Spinal cord (tissue), 10 donors: Measurements from ENCODE around the gene SF3B6. TPM values are rescaled to one million over a fixed set of nuclear protein-coding genes. Genes with fewer than 3 reads are reported as not detected.
"Not testable (repeated sequence)": the region's sequence is repeated elsewhere in the genome, so short reads cannot be mapped to it uniquely, and the experiment has no call there.

Experiments used
- DNase-seq, 6 donors: peaks; one replicate each; pipeline versions ENCODE4 v3.0.0 to v3.0.0-alpha.2; 2013 to 2015; ENCODE audit warnings: low spot score in 6 of 6, low read depth in 4 of 6
- H3K27ac ChIP-seq: one replicate; pipeline ENCODE4 v1.5.1; 2013; ENCODE audit warnings: low read depth, low read length, control low read depth
- H3K27me3 ChIP-seq: one replicate; pipeline ENCODE4 v1.6.1; 2013; ENCODE audit warnings: low read length; ENCODE audit not compliant: control insufficient read depth, insufficient read depth
- H3K36me3 ChIP-seq: one replicate; pipeline ENCODE4 v1.6.1; 2013; ENCODE audit warnings: low read length; ENCODE audit not compliant: control insufficient read depth, insufficient read depth
- H3K4me1 ChIP-seq: one replicate; pipeline ENCODE4 v1.6.1; 2013; ENCODE audit warnings: low read length; ENCODE audit not compliant: control insufficient read depth, insufficient read depth
- H3K4me3 ChIP-seq: one replicate; pipeline ENCODE4 v1.5.1; 2013; ENCODE audit warnings: low read depth, low read length, control low read depth
- H3K9me3 ChIP-seq: one replicate; pipeline ENCODE4 v1.6.1; 2013; ENCODE audit warnings: low read length; ENCODE audit not compliant: control insufficient read depth, insufficient read depth
- WGBS: methylation state at CpG from one replicate; pipeline ENCODE4 v1.1.5; 2013; ENCODE audit warnings: missing lambda C conversion rate; ENCODE audit not compliant: insufficient coverage; 5-methylcytosine and 5-hydroxymethylcytosine counted together
- polyA plus RNA-seq, 2 donors: library from polyadenylated mRNA; unstranded; fragments of 120-200 nt; gene quantifications; one replicate each; pipeline ENCODE4 v1.2.1, GENCODE V29; 2013; ENCODE audit not compliant: insufficient read length in 2 of 2
- total RNA-seq, 2 donors: library from RNA; depleted of rRNA in 1 of 2; stranded (reverse); fragments of 120-200 nt in 1 of 2; fragments of >200 nt in 1 of 2; gene quantifications; one replicate each; pipeline versions ENCODE4 v1.2.3 to v1.2.4, GENCODE V29; 2013 to 2014
- donor health status: healthy.

The SF3B6 gene
- total and polyA plus RNA-seq, 4 donors = 102 to 162 (median 112) TPM

DNA sequence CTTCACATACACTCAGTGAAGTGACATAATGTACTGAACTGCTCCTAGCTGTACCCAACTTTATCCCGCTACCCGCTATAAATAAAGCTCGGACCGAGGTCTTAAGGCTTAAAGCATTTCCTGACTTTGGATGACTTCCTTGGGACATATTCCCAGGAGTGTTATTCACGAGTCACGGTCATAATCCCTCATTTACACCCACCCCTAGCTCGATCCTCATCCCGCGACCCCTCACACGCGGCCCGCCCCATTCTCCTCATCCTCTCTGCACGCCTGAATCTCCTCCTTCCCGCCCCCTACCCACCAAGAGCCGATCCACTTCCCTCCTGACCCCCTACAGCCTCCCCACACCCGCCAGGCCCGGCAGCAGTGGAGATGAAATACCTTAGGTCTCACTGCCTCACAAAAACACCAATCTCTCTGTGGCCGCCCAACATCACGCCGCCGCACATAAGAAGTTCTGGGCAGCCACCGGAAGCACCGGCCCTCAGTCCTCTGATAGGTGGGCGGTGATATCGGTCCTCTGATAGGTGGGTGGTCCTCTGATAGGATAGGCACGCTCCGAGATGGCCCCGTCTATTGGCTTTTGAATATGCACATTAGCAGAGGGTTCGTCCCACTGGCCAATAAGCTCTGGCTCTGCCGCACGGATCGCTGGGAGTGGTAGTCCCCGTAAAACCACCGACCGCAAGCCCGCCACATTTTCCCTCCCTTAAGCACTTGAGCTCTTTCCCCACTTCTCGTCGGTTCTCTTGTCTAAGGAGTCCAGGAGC is 29.0 kb downstream of the SF3B6 start, which contains the start of gene WDCP:
Gene WDCP (minus strand): TSS at position 462 of the 773 bp plus-strand sequence. CDS start 7,897 bp downstream, outside the sequence.
- DNase-seq = peak; percentile 84 to 99 (median 94)
- no peaks in the 10 kb centered on the region for H3K9me3 ChIP-seq
- H3K36me3 ChIP-seq = no peaks in the 10 kb centered on the region
- 0% methylated on average over 38 of the region's 38 CpGs for WGBS
- peak within 1 kb of the TSS; percentile 89 for H3K4me3 ChIP-seq
- H3K27me3 ChIP-seq = no peaks in the 10 kb centered on the region
- peaks cover 15% of the 10 kb centered on the region for H3K4me1 ChIP-seq
- H3K27ac ChIP-seq = peak within 1 kb of the TSS; percentile 58

DNA sequence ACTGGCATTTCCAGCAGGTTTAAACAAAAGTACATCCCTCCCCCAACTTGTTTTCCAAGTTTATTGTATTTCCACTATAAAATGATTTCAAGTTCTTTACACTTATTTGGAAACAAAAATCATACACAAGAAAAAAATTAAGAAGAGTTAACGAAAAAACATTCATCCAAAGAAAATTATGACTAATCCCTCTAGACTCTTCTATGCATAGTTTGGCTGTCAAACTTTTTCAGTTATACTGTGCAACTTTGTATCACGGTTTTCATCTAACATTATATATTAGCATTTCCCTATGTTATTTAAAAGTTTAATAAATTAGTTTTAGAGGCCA is 29.6 kb downstream of the SF3B6 start:
- Histone ChIP-seq H3K4me1 (peaks cover 15% of the 10 kb centered on the region), H3K36me3 (no peaks in the 10 kb centered on the region)
- no CpG with 5 or more reads among the region's 2 CpGs for WGBS

DNA sequence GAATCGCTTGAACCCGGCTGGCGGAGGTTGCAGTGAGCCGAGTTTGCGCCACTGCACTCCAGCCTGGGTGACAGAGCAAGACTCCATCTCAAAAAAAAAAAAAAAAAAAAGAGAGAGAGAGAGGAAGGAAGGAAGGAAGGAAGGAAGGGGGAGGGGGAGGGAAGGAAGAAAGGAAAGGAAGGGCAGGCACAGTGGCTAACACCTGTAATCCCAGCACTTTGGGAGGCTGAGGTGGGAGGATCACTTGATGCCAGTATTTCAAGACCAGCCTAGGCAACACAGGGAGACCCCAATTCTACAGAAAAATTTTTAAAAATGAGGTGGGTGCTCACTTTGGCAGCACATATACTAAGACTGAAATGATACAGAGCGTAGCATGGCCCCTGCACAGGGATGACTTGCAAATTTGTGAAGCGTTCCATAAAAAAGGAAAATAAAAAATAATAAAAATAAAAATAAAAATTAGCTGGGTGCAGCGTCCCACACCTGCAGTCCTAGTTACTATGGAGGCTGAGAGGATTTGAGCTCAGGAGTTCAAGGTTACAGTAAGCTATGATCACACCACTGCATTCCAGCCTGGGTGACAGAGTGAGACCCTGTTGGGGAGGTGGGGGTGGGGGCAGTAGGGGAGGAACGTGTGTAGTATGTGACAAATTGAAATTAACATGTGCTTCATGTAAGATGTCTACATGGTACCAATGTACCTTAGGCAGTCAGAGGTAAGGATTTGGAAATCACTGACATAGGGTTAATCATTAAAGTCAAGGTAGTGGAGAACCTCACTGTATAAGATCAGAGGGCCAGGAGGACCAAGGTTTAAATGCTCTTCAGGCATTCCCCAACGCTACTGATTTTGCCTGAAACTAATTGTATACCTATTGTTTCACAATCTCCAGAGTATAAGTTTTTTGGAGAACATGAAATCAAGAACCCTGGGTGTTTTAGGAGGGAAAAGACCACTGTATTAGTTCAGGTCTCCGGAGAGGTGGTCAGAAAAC is 30.3 kb downstream of the SF3B6 start:
- Histone ChIP-seq H3K4me1 (peaks cover 15% of the 10 kb centered on the region), H3K9me3 (no peaks in the 10 kb centered on the region), H3K27ac (no peak overlapping the region), H3K36me3 (no peaks in the 10 kb centered on the region), H3K27me3 (no peaks in the 10 kb centered on the region), H3K4me3 (no peak overlapping the region)
- WGBS = 78% methylated on average over 2 of the region's 11 CpGs
- DNase-seq = no peak

More for the DNA sequence above, 29.6 kb downstream of the SF3B6 start:
- H3K4me3 ChIP-seq = peak overlapping the region; percentile 89
- H3K27me3 ChIP-seq = no peaks in the 10 kb centered on the region
- DNase-seq = no peak
- no peaks in the 10 kb centered on the region for H3K9me3 ChIP-seq
- H3K27ac ChIP-seq = no peak overlapping the region

DNA sequence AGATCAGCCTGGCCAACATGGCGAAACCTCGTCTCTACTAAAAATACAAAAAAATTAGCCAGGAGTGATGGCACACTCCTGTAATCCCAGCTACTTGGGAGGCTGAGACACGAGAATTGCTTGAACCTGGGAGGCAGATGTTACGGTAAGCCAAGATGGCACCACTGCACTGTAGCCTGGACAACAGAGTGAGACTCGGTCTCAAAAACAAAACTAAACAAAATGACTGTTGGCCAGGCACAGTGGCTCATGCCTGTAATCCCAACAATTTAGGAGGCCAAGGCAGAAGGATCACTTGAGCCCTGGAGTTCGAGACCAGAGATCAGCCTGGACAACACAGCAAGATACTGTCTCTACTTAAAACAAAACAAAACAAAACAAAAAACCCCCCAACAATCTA is 33.0 kb downstream of the SF3B6 start:
- H3K27me3 ChIP-seq, H3K4me3 ChIP-seq, DNase-seq, H3K9me3 ChIP-seq, H3K27ac ChIP-seq, H3K36me3 ChIP-seq, H3K4me1 ChIP-seq: not testable (repeated sequence)
- 100% methylated on average over 4 of the region's 6 CpGs for WGBS

DNA sequence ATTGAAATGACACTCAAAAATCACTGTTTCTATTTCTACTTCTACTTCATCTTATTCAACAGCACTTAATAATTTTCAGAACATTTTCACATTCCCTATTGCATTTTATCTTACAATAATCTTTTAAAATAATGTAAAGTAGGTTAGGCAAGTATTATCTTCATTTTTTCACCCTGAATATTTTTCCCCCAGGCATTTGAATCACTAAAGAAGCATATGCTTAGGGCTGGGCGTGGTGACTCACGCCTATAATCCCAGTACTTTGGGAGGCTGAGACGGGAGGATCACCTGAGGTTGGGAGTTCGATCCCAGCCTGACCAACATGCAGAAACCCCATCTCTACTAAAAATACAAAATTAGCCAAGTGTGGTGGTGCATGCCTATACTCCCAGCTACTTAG is 35.6 kb downstream of the SF3B6 start:
- no peak overlapping the region for H3K4me3 ChIP-seq
- no peak for DNase-seq
- WGBS = 100% methylated on average over 1 of the region's 4 CpGs
- no peak overlapping the region for H3K27ac ChIP-seq
- no peaks in the 10 kb centered on the region for H3K4me1 ChIP-seq
- no peaks in the 10 kb centered on the region for H3K27me3 ChIP-seq
- H3K36me3 ChIP-seq = peaks cover 11% of the 10 kb centered on the region
- no peaks in the 10 kb centered on the region for H3K9me3 ChIP-seq

DNA sequence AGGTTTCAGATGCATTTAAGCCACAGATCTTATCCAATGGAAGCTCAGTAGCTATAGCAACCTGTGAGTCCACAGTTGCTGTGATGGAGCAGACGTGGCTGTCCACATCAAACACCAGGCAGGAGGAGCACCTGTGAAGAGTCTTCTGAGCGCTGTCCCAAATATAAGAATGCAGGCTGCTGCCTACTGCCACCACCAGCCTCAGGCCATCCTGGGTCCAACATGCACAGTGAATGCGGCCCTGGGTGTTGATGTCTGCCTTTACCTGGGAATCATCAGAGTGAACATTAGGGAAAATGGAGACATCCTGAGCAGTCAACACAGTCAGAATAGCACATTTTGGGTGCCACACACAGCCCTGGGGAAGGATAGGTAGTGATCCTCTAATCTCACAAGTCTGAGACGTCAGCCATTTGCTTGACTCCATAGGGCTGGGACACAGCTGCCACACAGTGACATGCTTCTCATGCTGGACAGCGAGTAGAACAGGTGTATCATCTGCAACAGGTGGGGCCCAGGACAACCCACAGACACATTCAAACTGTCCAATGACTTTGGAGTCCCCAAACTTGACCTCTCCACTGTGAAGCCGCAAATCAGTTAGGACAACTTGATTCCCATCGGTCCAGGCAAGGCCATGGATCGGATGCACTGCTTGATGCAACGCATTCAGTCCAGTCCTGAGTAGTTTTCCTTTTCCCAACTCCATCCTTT is 37.2 kb downstream of the SF3B6 start:
- no peaks in the 10 kb centered on the region for H3K9me3 ChIP-seq
- no peak for DNase-seq
- peaks cover 11% of the 10 kb centered on the region for H3K36me3 ChIP-seq
- WGBS = 94% methylated on average over 6 of the region's 9 CpGs
- no peaks in the 10 kb centered on the region for H3K4me1 ChIP-seq
- no peak overlapping the region for H3K4me3 ChIP-seq
- H3K27me3 ChIP-seq = no peaks in the 10 kb centered on the region
- no peak overlapping the region for H3K27ac ChIP-seq

DNA sequence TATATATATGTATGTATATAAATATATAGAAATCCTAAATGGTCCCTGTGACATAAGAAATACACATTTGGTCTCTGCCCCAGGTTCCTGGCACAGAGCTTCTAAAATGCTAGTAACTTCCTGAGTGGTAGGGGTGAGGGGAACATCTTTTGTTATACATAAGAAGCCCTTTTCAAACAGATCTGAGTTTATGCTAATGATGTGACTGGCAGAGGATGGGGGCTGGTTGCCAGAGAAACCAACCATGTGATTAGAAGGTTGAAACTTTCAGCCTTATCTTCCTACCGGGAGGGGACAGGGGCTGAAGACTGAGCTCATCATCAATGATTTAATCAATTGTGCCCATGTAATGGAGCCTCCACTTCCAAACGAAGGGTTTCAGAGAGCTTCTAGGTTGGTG is 49.9 kb downstream of the SF3B6 start:
- Histone ChIP-seq H3K4me1 (no peaks in the 10 kb centered on the region), H3K27me3 (no peaks in the 10 kb centered on the region), H3K9me3 (no peaks in the 10 kb centered on the region), H3K36me3 (peaks cover 55% of the 10 kb centered on the region), H3K4me3 (no peak overlapping the region), H3K27ac (no peak overlapping the region)
- 0% methylated on average over 1 of the region's 2 CpGs for WGBS
- peak in 2 of 6 donors; percentile 28 to 44 for DNase-seq

DNA sequence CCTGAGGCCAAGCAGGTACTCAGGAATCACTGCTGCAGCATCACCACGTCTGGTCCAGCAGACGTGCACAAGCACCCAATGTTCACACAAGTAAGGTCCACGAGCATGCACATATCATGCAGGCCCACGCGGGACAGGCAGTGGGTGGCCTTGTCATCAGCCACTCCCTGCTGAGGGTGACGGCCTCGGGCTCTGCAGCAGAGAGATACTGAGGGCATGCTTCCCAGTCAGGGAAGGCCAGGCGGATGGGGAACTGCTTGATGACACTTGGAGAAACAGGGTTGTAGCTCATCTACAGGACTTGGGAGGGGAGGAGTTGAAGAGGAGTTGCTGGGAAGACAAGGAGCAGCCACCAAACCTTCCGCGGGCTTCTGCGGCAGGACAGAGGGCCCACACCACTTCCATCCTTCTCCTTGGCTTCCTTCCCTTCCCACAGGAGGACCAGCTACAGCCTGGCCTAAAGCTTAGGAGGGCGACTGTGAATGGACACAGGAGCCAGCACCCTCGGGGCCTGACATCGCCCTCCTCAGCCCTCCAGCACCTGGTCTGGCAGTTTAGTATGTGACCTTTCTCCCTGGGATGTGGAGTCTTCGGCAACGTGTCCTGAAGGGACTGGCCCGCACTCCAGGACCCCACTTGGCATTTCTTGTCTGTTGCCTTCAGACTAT is 51.0 kb downstream of the SF3B6 start:
- 94% methylated on average over 17 of the region's 17 CpGs for WGBS
- Histone ChIP-seq H3K36me3 (peaks cover 52% of the 10 kb centered on the region), H3K9me3 (no peaks in the 10 kb centered on the region), H3K4me1 (no peaks in the 10 kb centered on the region), H3K27me3 (no peaks in the 10 kb centered on the region), H3K27ac (no peak overlapping the region), H3K4me3 (no peak overlapping the region)
- DNase-seq = no peak

DNA sequence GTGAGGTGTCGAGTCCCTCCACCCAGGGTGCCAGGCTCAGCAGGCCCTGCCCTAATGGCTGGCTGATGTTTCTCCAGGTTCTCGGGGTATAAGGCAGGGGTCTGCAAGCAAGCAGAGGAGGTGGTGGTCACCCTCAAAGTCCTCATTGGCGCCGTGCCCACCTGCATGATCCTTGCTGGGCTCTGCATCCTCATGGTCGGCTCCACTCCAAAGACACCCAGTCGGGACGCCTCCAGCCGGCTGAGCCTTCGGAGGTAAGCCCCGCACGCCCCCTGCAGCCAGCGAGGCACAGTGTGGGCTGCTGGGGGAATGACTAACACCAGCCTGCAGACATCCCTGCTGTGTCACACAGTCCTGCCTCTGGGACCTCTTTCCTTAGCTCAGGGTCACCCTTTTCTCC is 52.1 kb downstream of the SF3B6 start:
- Histone ChIP-seq H3K4me3 (no peak overlapping the region), H3K9me3 (no peaks in the 10 kb centered on the region), H3K27me3 (no peaks in the 10 kb centered on the region), H3K36me3 (peaks cover 48% of the 10 kb centered on the region), H3K4me1 (no peaks in the 10 kb centered on the region), H3K27ac (no peak overlapping the region)
- no peak for DNase-seq
- 77% methylated on average over 12 of the region's 12 CpGs for WGBS
